Calu3 (cell line): ENCODE measurements around the gene JARID2. TPM values are rescaled to one million over a fixed set of nuclear protein-coding genes. Genes with fewer than 3 reads are reported as not detected.

Experiments used
- BruUV-seq: library from RNA; stranded (reverse); fragments of 400-500 nt; replicated peaks from 2 replicates; lab custom pipeline; 2021; lab: Mats Ljungman, UMichigan
- CTCF ChIA-PET: fragments of 300-600 bp; sonication (Branson Sonifier 250); formaldehyde crosslinking; loops from one replicate; lab custom pipeline; 2022; ENCODE audit warnings: antibody characterized with exemption; lab: Charles Lee
- DNase-seq: peaks from one replicate; pipeline ENCODE4 v3.0.0; 2022
- H3K27ac Mint-ChIP-seq: one replicate; pipeline ENCODE4 v1.8.0; 2022; ENCODE audit warnings: mixed read lengths; ENCODE audit not compliant: unreplicated experiment
- H3K27me3 Mint-ChIP-seq: one replicate; pipeline ENCODE4 v1.8.0; 2022; ENCODE audit warnings: mixed read lengths; ENCODE audit not compliant: unreplicated experiment
- H3K36me3 Mint-ChIP-seq: one replicate; pipeline ENCODE4 v1.8.0; 2022; ENCODE audit warnings: mild to moderate bottlenecking, moderate library complexity, mixed read lengths; ENCODE audit not compliant: insufficient read depth, unreplicated experiment
- H3K4me1 Mint-ChIP-seq: one replicate; pipeline ENCODE4 v1.8.0; 2022; ENCODE audit warnings: mild to moderate bottlenecking, low read depth, mixed read lengths; ENCODE audit not compliant: unreplicated experiment
- H3K4me3 Mint-ChIP-seq: one replicate; pipeline ENCODE4 v1.8.0; 2022; ENCODE audit warnings: mild to moderate bottlenecking, low read depth, moderate library complexity, mixed read lengths; ENCODE audit not compliant: unreplicated experiment
- H3K9me3 Mint-ChIP-seq: one replicate; pipeline ENCODE4 v1.8.0; 2022; ENCODE audit warnings: low read depth, mixed read lengths; ENCODE audit not compliant: unreplicated experiment
- intact Hi-C: fragments of 100-400 bp; cut with micrococcal nuclease; formaldehyde crosslinking; loops from one replicate; pipeline ENCODE4 v1.10.0; 2022; ENCODE audit not compliant: unreplicated experiment
- total RNA-seq: library from RNA; stranded (reverse); gene quantifications from 2 replicates; pipeline ENCODE4 v1.2.3, GENCODE V29; 2022
- TF ChIP-seq, protein P1 (sequence below): fragments of 200-600 bp; IDR thresholded peaks from one replicate; pipeline ENCODE4 v1.8.0; 2022; ENCODE audit warnings: antibody characterized with exemption; ENCODE audit not compliant: unreplicated experiment

The JARID2 gene
- total RNA-seq, 1 experiment from 2014 or later = 9.4 TPM

DNA sequence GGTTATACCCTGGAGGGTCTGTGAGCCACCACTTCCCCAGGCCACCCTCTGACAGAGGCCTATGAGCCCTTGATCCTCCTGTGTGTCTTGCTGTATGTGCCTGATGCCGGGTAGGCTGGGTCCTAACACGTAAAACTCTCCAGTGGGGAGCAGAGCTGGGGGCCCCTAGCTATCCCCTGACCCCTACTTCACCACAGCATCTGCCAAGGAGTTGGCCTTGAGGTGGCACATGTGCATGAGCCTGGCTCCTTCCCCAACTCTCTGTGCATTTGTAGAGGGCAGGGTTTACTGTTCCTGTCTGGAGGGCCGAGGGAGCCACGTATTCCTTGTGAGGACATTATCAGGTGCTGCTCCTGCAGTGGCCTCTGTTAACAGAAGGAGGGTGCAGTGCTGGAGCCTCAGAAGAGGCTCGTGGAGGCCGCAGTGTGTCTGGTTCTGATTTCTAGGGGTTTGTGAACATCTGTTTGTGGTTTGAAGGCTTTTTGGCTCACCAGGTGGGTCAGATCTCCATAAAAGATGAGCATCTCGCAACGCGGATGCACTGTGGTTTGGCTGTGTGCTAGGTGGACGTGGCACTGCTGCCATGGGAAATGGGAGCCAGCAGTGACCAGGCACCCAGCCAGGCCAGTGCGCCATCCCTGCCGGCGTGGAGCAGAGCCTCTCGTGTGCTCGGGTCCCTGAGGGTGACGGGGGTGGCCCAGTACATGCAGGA is 264.8 kb downstream of the JARID2 start:
- Mint-ChIP-seq H3K27me3 (no peaks in the 10 kb centered on the region), H3K27ac (no peak overlapping the region), H3K4me1 (no peaks in the 10 kb centered on the region), H3K36me3 (peaks cover 12% of the 10 kb centered on the region), H3K9me3 (no peaks in the 10 kb centered on the region), H3K4me3 (no peak overlapping the region)
- TF ChIP-seq, protein P1, sequence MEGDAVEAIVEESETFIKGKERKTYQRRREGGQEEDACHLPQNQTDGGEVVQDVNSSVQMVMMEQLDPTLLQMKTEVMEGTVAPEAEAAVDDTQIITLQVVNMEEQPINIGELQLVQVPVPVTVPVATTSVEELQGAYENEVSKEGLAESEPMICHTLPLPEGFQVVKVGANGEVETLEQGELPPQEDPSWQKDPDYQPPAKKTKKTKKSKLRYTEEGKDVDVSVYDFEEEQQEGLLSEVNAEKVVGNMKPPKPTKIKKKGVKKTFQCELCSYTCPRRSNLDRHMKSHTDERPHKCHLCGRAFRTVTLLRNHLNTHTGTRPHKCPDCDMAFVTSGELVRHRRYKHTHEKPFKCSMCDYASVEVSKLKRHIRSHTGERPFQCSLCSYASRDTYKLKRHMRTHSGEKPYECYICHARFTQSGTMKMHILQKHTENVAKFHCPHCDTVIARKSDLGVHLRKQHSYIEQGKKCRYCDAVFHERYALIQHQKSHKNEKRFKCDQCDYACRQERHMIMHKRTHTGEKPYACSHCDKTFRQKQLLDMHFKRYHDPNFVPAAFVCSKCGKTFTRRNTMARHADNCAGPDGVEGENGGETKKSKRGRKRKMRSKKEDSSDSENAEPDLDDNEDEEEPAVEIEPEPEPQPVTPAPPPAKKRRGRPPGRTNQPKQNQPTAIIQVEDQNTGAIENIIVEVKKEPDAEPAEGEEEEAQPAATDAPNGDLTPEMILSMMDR = no peak
- no peak for DNase-seq
- CTCF ChIA-PET = no interaction called here
- intact Hi-C loops = no loop called here
- BruUV-seq = no TSS peak

DNA sequence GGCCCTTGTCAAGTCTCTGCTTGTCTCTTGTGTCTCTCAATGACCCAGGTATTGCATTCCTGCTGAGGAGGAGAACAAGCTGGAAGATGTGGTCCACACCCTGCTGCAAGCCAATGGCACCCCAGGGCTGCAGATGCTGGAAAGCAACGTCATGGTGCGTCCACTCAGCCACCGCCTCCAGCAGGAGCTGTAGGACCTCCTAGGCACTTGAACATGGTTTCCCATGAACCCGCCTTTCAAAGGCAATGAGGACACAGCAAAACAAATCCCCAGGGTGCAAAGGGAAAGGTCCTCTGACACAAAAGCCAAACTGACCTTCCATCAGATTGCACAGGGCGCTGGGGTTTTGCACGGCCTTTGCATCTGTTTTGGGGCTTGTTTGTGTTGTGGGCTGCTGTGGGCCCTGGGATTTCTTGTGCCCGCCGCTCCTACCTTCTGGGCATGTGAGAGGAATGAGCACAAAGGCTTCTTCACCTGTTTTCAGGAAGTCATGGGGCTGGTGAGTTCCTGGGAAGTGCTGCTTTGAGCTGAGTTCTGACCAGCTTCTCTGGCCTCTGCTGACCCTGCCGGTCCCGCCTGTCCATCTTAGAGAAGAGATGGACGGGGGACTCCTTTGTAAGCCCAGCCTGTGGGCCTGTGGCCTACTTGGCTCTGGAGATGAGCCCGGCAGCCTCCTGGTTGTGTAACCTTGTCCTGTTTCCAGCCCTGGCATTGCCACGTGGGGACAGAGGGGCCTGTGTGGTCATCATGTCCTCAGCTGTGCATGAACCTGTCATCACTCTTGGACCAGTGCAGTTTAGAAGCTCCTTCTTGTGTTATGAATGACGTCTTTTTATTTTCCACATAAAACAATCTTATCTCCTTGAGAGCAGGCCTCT is 265.6 kb downstream of the JARID2 start:
- BruUV-seq = no TSS peak
- DNase-seq = no peak
- CTCF ChIA-PET = no interaction called here
- H3K27ac Mint-ChIP-seq = no peak overlapping the region
- H3K27me3 Mint-ChIP-seq = no peaks in the 10 kb centered on the region
- TF ChIP-seq, protein P1 = no peak
- no peak overlapping the region for H3K4me3 Mint-ChIP-seq
- H3K36me3 Mint-ChIP-seq = peaks cover 18% of the 10 kb centered on the region
- H3K4me1 Mint-ChIP-seq = no peaks in the 10 kb centered on the region
- no peaks in the 10 kb centered on the region for H3K9me3 Mint-ChIP-seq
- intact Hi-C loops = no loop called here

DNA sequence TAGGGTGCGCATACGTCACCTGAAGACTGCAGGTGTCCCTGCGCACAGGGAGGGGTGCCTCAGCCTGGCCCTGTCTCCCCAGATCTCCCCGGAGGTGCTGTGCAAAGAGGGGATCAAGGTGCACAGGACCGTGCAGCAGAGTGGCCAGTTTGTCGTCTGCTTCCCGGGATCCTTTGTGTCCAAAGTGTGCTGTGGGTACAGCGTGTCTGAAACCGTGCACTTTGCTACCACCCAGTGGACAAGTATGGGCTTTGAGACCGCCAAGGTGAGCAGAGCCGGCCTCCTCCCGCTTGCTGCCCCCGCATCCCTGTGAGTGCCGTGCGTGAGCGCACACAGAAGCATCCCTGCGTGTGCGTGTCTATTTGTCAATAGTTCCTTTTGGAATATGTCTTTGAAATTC is 266.3 kb downstream of the JARID2 start:
- Mint-ChIP-seq H3K27me3 (no peaks in the 10 kb centered on the region), H3K27ac (no peak overlapping the region), H3K36me3 (peaks cover 21% of the 10 kb centered on the region), H3K4me1 (no peaks in the 10 kb centered on the region), H3K9me3 (no peaks in the 10 kb centered on the region), H3K4me3 (no peak overlapping the region)
- CTCF ChIA-PET = no interaction called here
- no TSS peak for BruUV-seq
- intact Hi-C loops = no loop called here
- TF ChIP-seq, protein P1 = no peak
- no peak for DNase-seq

DNA sequence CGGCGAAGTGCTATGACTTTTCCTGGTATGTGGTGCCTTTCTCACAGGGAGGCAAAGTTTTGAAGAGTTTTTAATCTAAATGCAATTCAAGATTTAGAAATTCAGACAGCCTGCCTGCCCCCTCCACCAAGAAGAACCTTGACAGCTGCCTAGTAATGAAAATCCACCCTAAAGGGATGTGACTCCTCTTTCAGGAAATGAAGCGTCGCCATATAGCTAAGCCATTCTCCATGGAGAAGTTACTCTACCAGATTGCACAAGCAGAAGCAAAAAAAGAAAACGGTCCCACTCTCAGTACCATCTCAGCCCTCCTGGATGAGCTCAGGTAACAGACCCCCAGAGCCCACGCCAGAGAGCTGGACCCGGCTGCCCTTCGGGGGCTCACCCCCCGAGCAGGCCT is 266.9 kb downstream of the JARID2 start:
- no peak for DNase-seq
- intact Hi-C loops = no loop called here
- TF ChIP-seq, protein P1 = no peak
- no peak overlapping the region for H3K4me3 Mint-ChIP-seq
- H3K27ac Mint-ChIP-seq = no peak overlapping the region
- peaks cover 21% of the 10 kb centered on the region for H3K36me3 Mint-ChIP-seq
- H3K9me3 Mint-ChIP-seq = no peaks in the 10 kb centered on the region
- H3K4me1 Mint-ChIP-seq = no peaks in the 10 kb centered on the region
- CTCF ChIA-PET = no interaction called here
- BruUV-seq = no TSS peak
- H3K27me3 Mint-ChIP-seq = no peaks in the 10 kb centered on the region
